Testis (tissue), 2 donors: Measurements from ENCODE around the gene MARCHF2.

ENCODE experiments used
- POLR2A ChIP-seq: fragments of 450-650 bp; IDR thresholded peaks from one replicate; pipeline ENCODE4 v1.6.1; 2017; ENCODE audit warnings: antibody characterized with exemption, mild to moderate bottlenecking, moderate library complexity
- TF ChIP-seq, protein P1 (sequence below), 3 experiments: fragments of 450-650 bp in 2 of 3; fragments of 200-600 bp in 1 of 3; sonication (generic) in 1 of 3; IDR thresholded peaks; one replicate each; pipeline ENCODE4 v1.5.1; 2016 to 2019; ENCODE audit warnings: antibody characterized with exemption in 3 of 3, mild to moderate bottlenecking in 2 of 3, moderate library complexity in 1 of 3

GRCh38 chr19:8430650-8431049 is 17.5 kb downstream of the MARCHF2 start:
- TF ChIP-seq, protein P1, sequence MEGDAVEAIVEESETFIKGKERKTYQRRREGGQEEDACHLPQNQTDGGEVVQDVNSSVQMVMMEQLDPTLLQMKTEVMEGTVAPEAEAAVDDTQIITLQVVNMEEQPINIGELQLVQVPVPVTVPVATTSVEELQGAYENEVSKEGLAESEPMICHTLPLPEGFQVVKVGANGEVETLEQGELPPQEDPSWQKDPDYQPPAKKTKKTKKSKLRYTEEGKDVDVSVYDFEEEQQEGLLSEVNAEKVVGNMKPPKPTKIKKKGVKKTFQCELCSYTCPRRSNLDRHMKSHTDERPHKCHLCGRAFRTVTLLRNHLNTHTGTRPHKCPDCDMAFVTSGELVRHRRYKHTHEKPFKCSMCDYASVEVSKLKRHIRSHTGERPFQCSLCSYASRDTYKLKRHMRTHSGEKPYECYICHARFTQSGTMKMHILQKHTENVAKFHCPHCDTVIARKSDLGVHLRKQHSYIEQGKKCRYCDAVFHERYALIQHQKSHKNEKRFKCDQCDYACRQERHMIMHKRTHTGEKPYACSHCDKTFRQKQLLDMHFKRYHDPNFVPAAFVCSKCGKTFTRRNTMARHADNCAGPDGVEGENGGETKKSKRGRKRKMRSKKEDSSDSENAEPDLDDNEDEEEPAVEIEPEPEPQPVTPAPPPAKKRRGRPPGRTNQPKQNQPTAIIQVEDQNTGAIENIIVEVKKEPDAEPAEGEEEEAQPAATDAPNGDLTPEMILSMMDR (IDR thresholded peaks at IDR 0.05), result no peak
- TF ChIP-seq POLR2A, result no peak
